A673 (cell line): ENCODE results near the gene VWA5B1. TPM values are rescaled to one million over a fixed set of nuclear protein-coding genes. Genes with fewer than 3 reads are reported as not detected.

Experiments
- BruUV-seq: library from RNA; stranded (reverse); fragments of 400-500 nt; replicated peaks from 2 replicates; lab custom pipeline; 2021; lab: Mats Ljungman, UMichigan
- CTCF ChIA-PET: fragments of 300-600 bp; sonication (Branson Sonifier 250); formaldehyde crosslinking; loops from one replicate; lab custom pipeline; 2022; ENCODE audit warnings: antibody characterized with exemption; lab: Charles Lee
- POLR2A ChIA-PET: fragments of 300-600 bp; sonication (Branson Sonifier 250); formaldehyde crosslinking; loops from one replicate; lab custom pipeline; 2022; ENCODE audit warnings: antibody characterized with exemption; ENCODE audit not compliant: low non-redundant PET; lab: Charles Lee
- DNase-seq: peaks from one replicate; pipeline ENCODE4 v3.0.0-alpha.2; 2015; ENCODE audit warnings: low spot score
- H3K27ac ChIP-seq: fragments of 200-600 bp; sonication (generic); 2 replicates; pipeline ENCODE4 v1.5.1; 2016; ENCODE audit warnings: mixed run types, low read depth, mild to moderate bottlenecking, mixed read lengths, antibody characterized with exemption, low read length; ENCODE audit not compliant: poor library complexity, severe bottlenecking
- H3K27me3 ChIP-seq: fragments of 200-600 bp; sonication (generic); replicated peaks from 2 replicates; pipeline ENCODE4 v1.6.1; 2017; ENCODE audit warnings: mixed run types, low read depth, mild to moderate bottlenecking, mixed read lengths, antibody characterized with exemption, low read length; ENCODE audit not compliant: insufficient read depth, poor library complexity
- H3K36me3 ChIP-seq: fragments of 200-600 bp; sonication (generic); 2 replicates; pipeline ENCODE4 v1.6.1; 2016; ENCODE audit warnings: mixed run types, mild to moderate bottlenecking, mixed read lengths, antibody characterized with exemption, low read length; ENCODE audit not compliant: insufficient read depth, poor library complexity, severe bottlenecking
- H3K4me1 ChIP-seq: fragments of 200-600 bp; sonication (generic); 2 replicates; pipeline ENCODE4 v1.6.1; 2017; ENCODE audit warnings: mixed run types, mild to moderate bottlenecking, mixed read lengths, antibody characterized with exemption, low read length; ENCODE audit not compliant: insufficient read depth, poor library complexity, severe bottlenecking
- H3K4me3 ChIP-seq: fragments of 200-600 bp; sonication (generic); 2 replicates; pipeline ENCODE4 v1.5.1; 2016; ENCODE audit warnings: low read depth, mixed run types, mild to moderate bottlenecking, mixed read lengths, low read length; ENCODE audit not compliant: poor library complexity, severe bottlenecking
- H3K9me3 ChIP-seq: fragments of 200-600 bp; sonication (generic); 2 replicates; pipeline ENCODE4 v1.6.1; 2016; ENCODE audit warnings: mixed run types, low read depth, mild to moderate bottlenecking, mixed read lengths, antibody characterized with exemption, low read length; ENCODE audit not compliant: poor library complexity, severe bottlenecking
- EZH2 ChIP-seq: fragments of 200-600 bp; sonication (generic); IDR thresholded peaks from 2 replicates; pipeline ENCODE4 v1.6.1; 2017; ENCODE audit warnings: borderline replicate concordance, low read depth, mild to moderate bottlenecking, mixed read lengths, antibody characterized with exemption, low read length; ENCODE audit not compliant: poor library complexity, severe bottlenecking
- intact Hi-C: fragments of 100-400 bp; cut with micrococcal nuclease; formaldehyde crosslinking; loops from one replicate; pipeline ENCODE4 v1.10.0; 2022; ENCODE audit not compliant: unreplicated experiment
- total RNA-seq: library from RNA; stranded (reverse); gene quantifications from 2 replicates; pipeline ENCODE4 v1.2.3, GENCODE V29; 2021
- TF ChIP-seq, protein P1 (sequence below): fragments of 300-800, 200-600 bp; sonication (generic); conservative IDR thresholded peaks from 2 replicates; pipeline ENCODE4 v1.5.1; 2017; ENCODE audit warnings: low read depth, mild to moderate bottlenecking, antibody characterized with exemption, low read length, moderate library complexity, mixed read lengths

VWA5B1 gene
- total RNA-seq, 1 experiment from 2014 or later, result not detected

GRCh38 chr1:20347699-20348098, 57.0 kb downstream of the VWA5B1 start:
- TF ChIP-seq EZH2, result no peak
- TF ChIP-seq, protein P1, sequence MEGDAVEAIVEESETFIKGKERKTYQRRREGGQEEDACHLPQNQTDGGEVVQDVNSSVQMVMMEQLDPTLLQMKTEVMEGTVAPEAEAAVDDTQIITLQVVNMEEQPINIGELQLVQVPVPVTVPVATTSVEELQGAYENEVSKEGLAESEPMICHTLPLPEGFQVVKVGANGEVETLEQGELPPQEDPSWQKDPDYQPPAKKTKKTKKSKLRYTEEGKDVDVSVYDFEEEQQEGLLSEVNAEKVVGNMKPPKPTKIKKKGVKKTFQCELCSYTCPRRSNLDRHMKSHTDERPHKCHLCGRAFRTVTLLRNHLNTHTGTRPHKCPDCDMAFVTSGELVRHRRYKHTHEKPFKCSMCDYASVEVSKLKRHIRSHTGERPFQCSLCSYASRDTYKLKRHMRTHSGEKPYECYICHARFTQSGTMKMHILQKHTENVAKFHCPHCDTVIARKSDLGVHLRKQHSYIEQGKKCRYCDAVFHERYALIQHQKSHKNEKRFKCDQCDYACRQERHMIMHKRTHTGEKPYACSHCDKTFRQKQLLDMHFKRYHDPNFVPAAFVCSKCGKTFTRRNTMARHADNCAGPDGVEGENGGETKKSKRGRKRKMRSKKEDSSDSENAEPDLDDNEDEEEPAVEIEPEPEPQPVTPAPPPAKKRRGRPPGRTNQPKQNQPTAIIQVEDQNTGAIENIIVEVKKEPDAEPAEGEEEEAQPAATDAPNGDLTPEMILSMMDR, result no peak
- ChIA-PET CTCF (no interaction called here), POLR2A (no interaction called here)
- Histone ChIP-seq H3K27ac (no peak overlapping the region), H3K4me1 (no peaks in the 10 kb centered on the region), H3K36me3 (no peaks in the 10 kb centered on the region), H3K4me3 (no peak overlapping the region), H3K9me3 (no peaks in the 10 kb centered on the region), H3K27me3 (peaks cover 3% of the 10 kb centered on the region)
- intact Hi-C loops, result no loop called here
- DNase-seq, result no peak
- BruUV-seq, result no TSS peak

GRCh38 chr1:20348326-20348915, 57.7 kb downstream of the VWA5B1 start:
- no peak for DNase-seq
- POLR2A ChIA-PET, result no interaction called here
- no TSS peak for BruUV-seq

GRCh38 chr1:20349561-20349960, 58.9 kb downstream of the VWA5B1 start:
- TF ChIP-seq, protein P1, result no peak
- TF ChIP-seq EZH2, result no peak
- Histone ChIP-seq H3K36me3 (no peaks in the 10 kb centered on the region), H3K4me3 (no peak overlapping the region), H3K9me3 (no peaks in the 10 kb centered on the region), H3K4me1 (no peaks in the 10 kb centered on the region), H3K27me3 (peaks cover 3% of the 10 kb centered on the region), H3K27ac (no peak overlapping the region)
- DNase-seq, result no peak
- POLR2A ChIA-PET, result no interaction called here
- BruUV-seq, result no TSS peak
- CTCF ChIA-PET, result no interaction called here
- intact Hi-C loops, result no loop called here

More at GRCh38 chr1:20348326-20348915, 57.7 kb downstream of the VWA5B1 start:
- intact Hi-C loops, result no loop called here
- Histone ChIP-seq H3K4me1 (no peaks in the 10 kb centered on the region), H3K27me3 (no peaks in the 10 kb centered on the region), H3K4me3 (no peak overlapping the region), H3K9me3 (no peaks in the 10 kb centered on the region), H3K27ac (no peak overlapping the region), H3K36me3 (no peaks in the 10 kb centered on the region)
- CTCF ChIA-PET, result no interaction called here
- TF ChIP-seq, protein P1, result no peak
- no peak for TF ChIP-seq EZH2
